ENCODE data around the gene SERPINH1.

The SERPINH1 gene

GRCh38 chr11:75555079-75555811, 6.8 kb upstream of the SERPINH1 start:
- DNase-seq (ENCODE audit: low read depth): no peak

GRCh38 chr11:75556275-75556674, 5.8 kb upstream of the SERPINH1 start:
- DNase-seq (ENCODE audit: low read depth): no peak

GRCh38 chr11:75557666-75558494, 4.2 kb upstream of the SERPINH1 start:
- no peak for DNase-seq (ENCODE audit: low read depth)

- DNase-seq (ENCODE audit: low read depth): no peak
These were observed 2.9 kb upstream of the SERPINH1 start for GRCh38 chr11:75558939-75559843.

- no peak for DNase-seq (ENCODE audit: low read depth)
These were observed 1.4 kb upstream of the SERPINH1 start for GRCh38 chr11:75560644-75561043.

GRCh38 chr11:75561426-75562047, 516 bp upstream of the SERPINH1 start:
- DNase-seq (ENCODE audit: low read depth): no peak

GRCh38 chr11:75562836-75563484, 907 bp downstream of the SERPINH1 start:
- no peak for DNase-seq (ENCODE audit: low read depth)

- no peak for DNase-seq (ENCODE audit: low read depth)
These were observed 1.5 kb downstream of the SERPINH1 start for GRCh38 chr11:75563501-75563977.

GRCh38 chr11:75563978-75564552, 2.0 kb downstream of the SERPINH1 start:
- DNase-seq (ENCODE audit: low read depth): no peak

- DNase-seq (ENCODE audit: low read depth): no peak
These were observed 3.3 kb downstream of the SERPINH1 start for GRCh38 chr11:75565221-75565814.

GRCh38 chr11:75565916-75566762, 4.1 kb downstream of the SERPINH1 start:
- DNase-seq (ENCODE audit: low read depth): no peak

GRCh38 chr11:75566763-75567279, 4.8 kb downstream of the SERPINH1 start:
- no peak for DNase-seq (ENCODE audit: low read depth)

- DNase-seq (ENCODE audit: low read depth): no peak
These were observed 5.9 kb downstream of the SERPINH1 start for GRCh38 chr11:75567971-75568370.

GRCh38 chr11:75568616-75569219, 6.7 kb downstream of the SERPINH1 start:
- DNase-seq (ENCODE audit: low read depth): no peak

- no peak for DNase-seq (ENCODE audit: low read depth)
These were observed 8.6 kb downstream of the SERPINH1 start for GRCh38 chr11:75570559-75571139.

GRCh38 chr11:75571625-75572024, 9.6 kb downstream of the SERPINH1 start:
- no peak for DNase-seq (ENCODE audit: low read depth)

GRCh38 chr11:75572744-75573143, 10.7 kb downstream of the SERPINH1 start:
- no peak for DNase-seq (ENCODE audit: low read depth)

Measured in stimulated activated CD8-positive, alpha-beta memory T cell treated with anti-CD3 and anti-CD28 coated beads, Interleukin-7, amount 100 ng/mL, for 24 hours (primary cell).